ENCODE measurements around the gene PINLYP. TPM values are rescaled to one million over a fixed set of nuclear protein-coding genes. Genes with fewer than 3 reads are reported as not detected.

PINLYP gene
- total and polyA plus RNA-seq, 2 of the 13 experiments (the other 11 are each of a cell fraction or from before 2014, with no cell fraction given) = 0.21 to 0.24 TPM

- TF ChIP-seq SNAPC2 (CRISPR knock-in tag; IDR thresholded peaks at IDR 0.05) (no peak), MTERF4 (CRISPR knock-in tag; IDR thresholded peaks at IDR 0.05) (peak; percentile 40; the same call in 1 of the 2 replicates), POGK (CRISPR knock-in tag; conservative IDR thresholded peaks at IDR 0.05) (0 out of 2 replicates have a peak, but pooled peaks have one; percentile 33), ZNF557 (CRISPR knock-in tag; IDR thresholded peaks at IDR 0.05) (0 out of 2 replicates have a peak, but pooled peaks have one; percentile 44), ZNF10 (CRISPR knock-in tag; IDR thresholded peaks at IDR 0.05; ENCODE audit: borderline replicate concordance, low read depth) (no peak), ZMAT3 (CRISPR knock-in tag; conservative IDR thresholded peaks at IDR 0.05) (0 out of 2 replicates have a peak, but pooled peaks have one; percentile 1), KAT7 (CRISPR knock-in tag; IDR thresholded peaks at IDR 0.05; ENCODE audit: borderline replicate concordance) (peak; percentile 69; the same call in 1 of the 2 replicates), ZNF225 (CRISPR knock-in tag; IDR thresholded peaks at IDR 0.05) (no peak), SAFB2 (CRISPR knock-in tag; IDR thresholded peaks at IDR 0.05; ENCODE audit: borderline replicate concordance, low read depth) (peak; percentile 20; the same call in 1 of the 2 replicates)
- TF ChIP-seq, protein P1, sequence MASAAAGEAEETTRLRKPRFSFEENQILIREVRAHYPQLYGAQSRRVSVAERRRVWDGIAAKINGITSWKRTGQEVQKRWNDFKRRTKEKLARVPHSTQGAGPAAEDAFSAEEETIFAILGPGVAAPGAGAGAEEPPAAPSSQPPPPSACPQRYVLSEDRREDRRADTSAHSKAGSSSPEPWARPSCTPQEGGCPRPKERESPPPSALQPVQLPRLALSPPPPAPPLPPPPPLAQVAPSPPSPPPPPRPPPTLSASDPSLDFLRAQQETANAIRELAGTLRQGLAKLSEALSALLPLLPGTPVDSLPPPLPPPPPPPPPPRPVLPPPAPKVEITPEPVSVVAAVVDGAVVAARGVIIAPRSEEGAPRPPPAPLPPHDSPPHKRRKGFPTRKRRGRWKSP (CRISPR knock-in tag; IDR thresholded peaks at IDR 0.05) = 0 out of 2 replicates have a peak, but pooled peaks have one; percentile 6
- TF ChIP-seq, protein P2, sequence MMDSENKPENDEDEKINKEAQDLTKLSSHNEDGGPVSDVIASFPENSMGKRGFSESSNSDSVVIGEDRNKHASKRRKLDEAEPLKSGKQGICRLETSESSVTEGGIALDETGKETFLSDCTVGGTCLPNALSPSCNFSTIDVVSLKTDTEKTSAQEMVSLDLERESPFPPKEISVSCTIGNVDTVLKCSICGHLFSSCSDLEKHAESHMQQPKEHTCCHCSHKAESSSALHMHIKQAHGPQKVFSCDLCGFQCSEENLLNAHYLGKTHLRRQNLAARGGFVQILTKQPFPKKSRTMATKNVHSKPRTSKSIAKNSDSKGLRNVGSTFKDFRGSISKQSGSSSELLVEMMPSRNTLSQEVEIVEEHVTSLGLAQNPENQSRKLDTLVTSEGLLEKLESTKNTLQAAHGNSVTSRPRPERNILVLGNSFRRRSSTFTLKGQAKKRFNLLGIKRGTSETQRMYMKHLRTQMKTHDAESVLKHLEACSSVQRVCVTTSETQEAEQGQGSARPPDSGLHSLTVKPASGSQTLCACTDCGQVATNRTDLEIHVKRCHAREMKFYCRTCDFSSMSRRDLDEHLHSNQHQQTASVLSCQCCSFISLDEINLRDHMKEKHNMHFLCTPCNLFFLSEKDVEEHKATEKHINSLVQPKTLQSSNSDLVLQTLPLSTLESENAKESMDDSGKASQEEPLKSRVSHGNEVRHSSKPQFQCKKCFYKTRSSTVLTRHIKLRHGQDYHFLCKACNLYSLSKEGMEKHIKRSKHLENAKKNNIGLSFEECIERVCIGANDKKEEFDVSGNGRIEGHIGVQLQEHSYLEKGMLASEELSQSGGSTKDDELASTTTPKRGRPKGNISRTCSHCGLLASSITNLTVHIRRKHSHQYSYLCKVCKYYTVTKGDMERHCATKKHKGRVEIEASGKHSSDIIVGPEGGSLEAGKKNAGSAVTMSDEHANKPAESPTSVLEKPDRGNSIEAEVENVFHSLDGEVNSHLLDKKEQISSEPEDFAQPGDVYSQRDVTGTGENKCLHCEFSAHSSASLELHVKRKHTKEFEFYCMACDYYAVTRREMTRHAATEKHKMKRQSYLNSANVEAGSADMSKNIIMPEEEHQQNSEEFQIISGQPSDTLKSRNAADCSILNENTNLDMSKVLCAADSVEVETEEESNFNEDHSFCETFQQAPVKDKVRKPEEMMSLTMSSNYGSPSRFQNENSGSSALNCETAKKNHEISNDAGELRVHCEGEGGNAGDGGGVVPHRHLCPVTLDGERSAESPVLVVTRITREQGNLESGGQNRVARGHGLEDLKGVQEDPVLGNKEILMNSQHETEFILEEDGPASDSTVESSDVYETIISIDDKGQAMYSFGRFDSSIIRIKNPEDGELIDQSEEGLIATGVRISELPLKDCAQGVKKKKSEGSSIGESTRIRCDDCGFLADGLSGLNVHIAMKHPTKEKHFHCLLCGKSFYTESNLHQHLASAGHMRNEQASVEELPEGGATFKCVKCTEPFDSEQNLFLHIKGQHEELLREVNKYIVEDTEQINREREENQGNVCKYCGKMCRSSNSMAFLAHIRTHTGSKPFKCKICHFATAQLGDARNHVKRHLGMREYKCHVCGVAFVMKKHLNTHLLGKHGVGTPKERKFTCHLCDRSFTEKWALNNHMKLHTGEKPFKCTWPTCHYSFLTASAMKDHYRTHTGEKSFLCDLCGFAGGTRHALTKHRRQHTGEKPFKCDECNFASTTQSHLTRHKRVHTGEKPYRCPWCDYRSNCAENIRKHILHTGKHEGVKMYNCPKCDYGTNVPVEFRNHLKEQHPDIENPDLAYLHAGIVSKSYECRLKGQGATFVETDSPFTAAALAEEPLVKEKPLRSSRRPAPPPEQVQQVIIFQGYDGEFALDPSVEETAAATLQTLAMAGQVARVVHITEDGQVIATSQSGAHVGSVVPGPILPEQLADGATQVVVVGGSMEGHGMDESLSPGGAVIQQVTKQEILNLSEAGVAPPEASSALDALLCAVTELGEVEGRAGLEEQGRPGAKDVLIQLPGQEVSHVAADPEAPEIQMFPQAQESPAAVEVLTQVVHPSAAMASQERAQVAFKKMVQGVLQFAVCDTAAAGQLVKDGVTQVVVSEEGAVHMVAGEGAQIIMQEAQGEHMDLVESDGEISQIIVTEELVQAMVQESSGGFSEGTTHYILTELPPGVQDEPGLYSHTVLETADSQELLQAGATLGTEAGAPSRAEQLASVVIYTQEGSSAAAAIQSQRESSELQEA (CRISPR knock-in tag; IDR thresholded peaks at IDR 0.05; ENCODE audit: not compliant biosample characterization) = no peak
- TF ChIP-seq, protein P3, sequence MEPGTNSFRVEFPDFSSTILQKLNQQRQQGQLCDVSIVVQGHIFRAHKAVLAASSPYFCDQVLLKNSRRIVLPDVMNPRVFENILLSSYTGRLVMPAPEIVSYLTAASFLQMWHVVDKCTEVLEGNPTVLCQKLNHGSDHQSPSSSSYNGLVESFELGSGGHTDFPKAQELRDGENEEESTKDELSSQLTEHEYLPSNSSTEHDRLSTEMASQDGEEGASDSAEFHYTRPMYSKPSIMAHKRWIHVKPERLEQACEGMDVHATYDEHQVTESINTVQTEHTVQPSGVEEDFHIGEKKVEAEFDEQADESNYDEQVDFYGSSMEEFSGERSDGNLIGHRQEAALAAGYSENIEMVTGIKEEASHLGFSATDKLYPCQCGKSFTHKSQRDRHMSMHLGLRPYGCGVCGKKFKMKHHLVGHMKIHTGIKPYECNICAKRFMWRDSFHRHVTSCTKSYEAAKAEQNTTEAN (CRISPR knock-in tag; conservative IDR thresholded peaks at IDR 0.05) = 0 out of 2 replicates have a peak, but pooled peaks have one; percentile 27
- TF ChIP-seq, protein P4, sequence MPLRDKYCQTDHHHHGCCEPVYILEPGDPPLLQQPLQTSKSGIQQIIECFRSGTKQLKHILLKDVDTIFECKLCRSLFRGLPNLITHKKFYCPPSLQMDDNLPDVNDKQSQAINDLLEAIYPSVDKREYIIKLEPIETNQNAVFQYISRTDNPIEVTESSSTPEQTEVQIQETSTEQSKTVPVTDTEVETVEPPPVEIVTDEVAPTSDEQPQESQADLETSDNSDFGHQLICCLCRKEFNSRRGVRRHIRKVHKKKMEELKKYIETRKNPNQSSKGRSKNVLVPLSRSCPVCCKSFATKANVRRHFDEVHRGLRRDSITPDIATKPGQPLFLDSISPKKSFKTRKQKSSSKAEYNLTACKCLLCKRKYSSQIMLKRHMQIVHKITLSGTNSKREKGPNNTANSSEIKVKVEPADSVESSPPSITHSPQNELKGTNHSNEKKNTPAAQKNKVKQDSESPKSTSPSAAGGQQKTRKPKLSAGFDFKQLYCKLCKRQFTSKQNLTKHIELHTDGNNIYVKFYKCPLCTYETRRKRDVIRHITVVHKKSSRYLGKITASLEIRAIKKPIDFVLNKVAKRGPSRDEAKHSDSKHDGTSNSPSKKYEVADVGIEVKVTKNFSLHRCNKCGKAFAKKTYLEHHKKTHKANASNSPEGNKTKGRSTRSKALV (CRISPR knock-in tag; IDR thresholded peaks at IDR 0.05) = 0 out of 2 replicates have a peak, but pooled peaks have one; percentile 8
Measured at GRCh38 chr19:43595605-43595998, 20.0 kb downstream of the PINLYP start (continued).

Data from HepG2 (cell line).